ENCODE measurements around the gene RELN. TPM values are rescaled to one million over a fixed set of nuclear protein-coding genes. Genes with fewer than 3 reads are reported as not detected.
A peak's percentile ranks its signal among the peaks of the same experiment; 100 is the strongest.

The RELN gene
- total and polyA plus RNA-seq, 2 of the 13 experiments (the other 11 are each of a cell fraction or from before 2014, with no cell fraction given) = 315 to 332 TPM

DNA sequence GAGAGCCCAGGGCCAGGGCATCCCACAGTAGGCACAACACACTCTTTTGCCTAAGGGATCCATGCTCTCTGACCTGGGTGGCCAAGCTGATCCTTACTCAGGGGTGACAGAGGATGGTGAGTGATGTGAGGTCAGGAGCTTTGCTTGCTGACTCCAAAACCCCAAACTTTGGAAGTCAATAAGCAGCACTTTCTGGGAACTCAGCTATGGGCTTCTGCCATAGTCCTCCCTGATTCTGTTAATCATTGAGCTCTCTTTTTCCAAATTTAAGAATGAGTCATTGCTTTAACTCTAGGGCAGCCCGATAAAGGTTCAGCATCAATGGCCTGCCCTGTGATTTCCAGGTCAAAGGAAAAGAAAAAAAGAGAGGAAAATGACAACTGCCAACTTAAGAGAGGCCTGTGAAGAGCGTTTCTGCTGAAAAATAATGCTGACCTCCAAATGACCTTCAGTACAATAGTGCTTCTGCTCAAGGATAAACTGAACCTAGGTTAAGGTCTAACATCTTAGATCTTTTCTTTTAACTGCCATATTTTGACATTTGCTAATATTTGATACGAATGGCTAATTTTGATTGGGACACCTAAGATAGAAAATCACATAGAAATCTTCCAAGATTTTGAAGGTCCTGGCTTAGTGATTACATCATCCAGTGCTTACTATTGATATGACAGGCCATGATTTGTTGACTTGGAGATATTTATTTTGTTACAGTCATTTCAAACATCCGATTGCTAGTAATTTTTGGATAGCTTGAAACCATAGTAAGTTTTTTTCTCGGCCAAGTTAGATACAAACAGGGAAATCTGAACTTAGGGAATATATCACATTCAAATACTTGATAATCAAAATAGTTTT, 20.8 kb upstream of the RELN start (continued):
- TF ChIP-seq, protein P1, sequence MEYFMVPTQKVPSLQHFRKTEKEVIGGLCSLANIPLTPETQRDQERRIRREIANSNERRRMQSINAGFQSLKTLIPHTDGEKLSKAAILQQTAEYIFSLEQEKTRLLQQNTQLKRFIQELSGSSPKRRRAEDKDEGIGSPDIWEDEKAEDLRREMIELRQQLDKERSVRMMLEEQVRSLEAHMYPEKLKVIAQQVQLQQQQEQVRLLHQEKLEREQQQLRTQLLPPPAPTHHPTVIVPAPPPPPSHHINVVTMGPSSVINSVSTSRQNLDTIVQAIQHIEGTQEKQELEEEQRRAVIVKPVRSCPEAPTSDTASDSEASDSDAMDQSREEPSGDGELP (IDR thresholded peaks at IDR 0.05; ENCODE audit: borderline replicate concordance, low read depth) = 0 out of 2 replicates have a peak, but pooled peaks have one; percentile 10
- TF ChIP-seq EED (CRISPR knock-in tag; IDR thresholded peaks at IDR 0.05) (no peak), ZNF317 (CRISPR knock-in tag; IDR thresholded peaks at IDR 0.05) (no peak), KDM2A (CRISPR knock-in tag; IDR thresholded peaks at IDR 0.05; ENCODE audit: borderline replicate concordance, low read depth) (0 out of 2 replicates have a peak, but pooled peaks have one; percentile 22), ZBTB7B (CRISPR knock-in tag; IDR thresholded peaks at IDR 0.05) (no peak), HCFC1 (IDR thresholded peaks at IDR 0.05; ENCODE audit: low read depth, low read length) (no peak), RFXANK (CRISPR knock-in tag; IDR thresholded peaks at IDR 0.05) (no peak), JDP2 (CRISPR knock-in tag; IDR thresholded peaks at IDR 0.05; ENCODE audit: borderline replicate concordance) (no peak), SRSF1 (optimal IDR thresholded peaks at IDR 0.05; ENCODE audit: low read depth, low read length) (no peak), RXRA (CRISPR knock-in tag; IDR thresholded peaks at IDR 0.05) (no peak; the same call in 1 of the 2 replicates), SRSF4 (IDR thresholded peaks at IDR 0.05; ENCODE audit: low read depth, low read length, poor library complexity, severe bottlenecking) (no peak), SRY (CRISPR knock-in tag; IDR thresholded peaks at IDR 0.05) (no peak), SALL2 (CRISPR knock-in tag; IDR thresholded peaks at IDR 0.05) (no peak), KDM5B (CRISPR knock-in tag; IDR thresholded peaks at IDR 0.05; ENCODE audit: borderline replicate concordance) (no peak), ZMYM3 (CRISPR knock-in tag; IDR thresholded peaks at IDR 0.05) (peak; percentile 32; the same call in 1 of the 2 replicates), HHEX (CRISPR knock-in tag; IDR thresholded peaks at IDR 0.05) (no peak), GLI4 (CRISPR knock-in tag; IDR thresholded peaks at IDR 0.05; ENCODE audit: borderline replicate concordance) (no peak), ZNF629 (CRISPR knock-in tag; conservative IDR thresholded peaks at IDR 0.05) (no peak), ZNF749 (CRISPR knock-in tag; IDR thresholded peaks at IDR 0.05; ENCODE audit: borderline replicate concordance) (no peak), CEBPB (IDR thresholded peaks at IDR 0.05; ENCODE audit: borderline replicate concordance, low read depth, low read length) (peak; percentile 56; the same call in 1 of the 2 replicates), ZNF264 (CRISPR knock-in tag; IDR thresholded peaks at IDR 0.05) (no peak)
- TF ChIP-seq, protein P2, sequence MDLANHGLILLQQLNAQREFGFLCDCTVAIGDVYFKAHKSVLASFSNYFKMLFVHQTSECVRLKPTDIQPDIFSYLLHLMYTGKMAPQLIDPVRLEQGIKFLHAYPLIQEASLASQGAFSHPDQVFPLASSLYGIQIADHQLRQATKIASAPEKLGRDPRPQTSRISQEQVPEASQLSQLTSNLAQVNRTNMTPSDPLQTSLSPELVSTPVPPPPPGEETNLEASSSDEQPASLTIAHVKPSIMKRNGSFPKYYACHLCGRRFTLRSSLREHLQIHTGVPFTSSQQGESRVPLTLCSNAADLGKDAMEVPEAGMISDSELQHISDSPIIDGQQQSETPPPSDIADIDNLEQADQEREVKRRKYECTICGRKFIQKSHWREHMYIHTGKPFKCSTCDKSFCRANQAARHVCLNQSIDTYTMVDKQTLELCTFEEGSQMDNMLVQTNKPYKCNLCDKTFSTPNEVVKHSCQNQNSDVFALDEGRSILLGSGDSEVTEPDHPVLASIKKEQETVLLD (CRISPR knock-in tag; IDR thresholded peaks at IDR 0.05; ENCODE audit: low read depth) = no peak
- TF ChIP-seq, protein P3, sequence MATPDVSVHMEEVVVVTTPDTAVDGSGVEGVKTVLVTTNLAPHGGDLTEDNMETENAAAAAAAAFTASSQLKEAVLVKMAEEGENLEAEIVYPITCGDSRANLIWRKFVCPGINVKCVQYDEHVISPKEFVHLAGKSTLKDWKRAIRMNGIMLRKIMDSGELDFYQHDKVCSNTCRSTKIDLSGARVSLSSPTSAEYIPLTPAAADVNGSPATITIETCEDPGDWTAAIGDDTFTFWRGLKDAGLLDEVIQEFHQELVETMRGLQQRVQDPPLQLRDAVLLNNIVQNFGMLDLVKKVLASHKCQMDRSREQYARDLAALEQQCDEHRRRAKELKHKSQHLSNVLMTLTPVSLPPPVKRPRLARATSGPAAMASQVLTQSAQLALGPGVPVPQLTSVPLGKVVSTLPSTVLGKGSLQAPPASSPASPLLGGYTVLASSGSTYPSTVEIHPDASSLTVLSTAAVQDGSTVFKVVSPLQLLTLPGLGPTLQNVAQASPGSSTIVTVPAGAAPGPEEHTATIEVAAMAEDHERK (CRISPR knock-in tag; IDR thresholded peaks at IDR 0.05; ENCODE audit: low read depth) = no peak
- TF ChIP-seq, protein P4, sequence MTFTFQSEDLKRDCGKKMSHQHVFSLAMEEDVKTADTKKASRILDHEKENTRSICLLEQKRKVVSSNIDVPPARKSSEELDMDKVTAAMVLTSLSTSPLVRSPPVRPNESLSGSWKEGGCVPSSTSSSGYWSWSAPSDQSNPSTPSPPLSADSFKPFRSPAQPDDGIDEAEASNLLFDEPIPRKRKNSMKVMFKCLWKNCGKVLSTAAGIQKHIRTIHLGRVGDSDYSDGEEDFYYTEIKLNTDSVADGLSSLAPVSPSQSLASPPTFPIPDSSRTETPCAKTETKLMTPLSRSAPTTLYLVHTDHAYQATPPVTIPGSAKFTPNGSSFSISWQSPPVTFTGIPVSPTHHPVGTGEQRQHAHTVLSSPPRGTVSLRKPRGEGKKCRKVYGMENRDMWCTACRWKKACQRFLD (CRISPR knock-in tag; IDR thresholded peaks at IDR 0.05; ENCODE audit: borderline replicate concordance) = no peak
- TF ChIP-seq, protein P5, sequence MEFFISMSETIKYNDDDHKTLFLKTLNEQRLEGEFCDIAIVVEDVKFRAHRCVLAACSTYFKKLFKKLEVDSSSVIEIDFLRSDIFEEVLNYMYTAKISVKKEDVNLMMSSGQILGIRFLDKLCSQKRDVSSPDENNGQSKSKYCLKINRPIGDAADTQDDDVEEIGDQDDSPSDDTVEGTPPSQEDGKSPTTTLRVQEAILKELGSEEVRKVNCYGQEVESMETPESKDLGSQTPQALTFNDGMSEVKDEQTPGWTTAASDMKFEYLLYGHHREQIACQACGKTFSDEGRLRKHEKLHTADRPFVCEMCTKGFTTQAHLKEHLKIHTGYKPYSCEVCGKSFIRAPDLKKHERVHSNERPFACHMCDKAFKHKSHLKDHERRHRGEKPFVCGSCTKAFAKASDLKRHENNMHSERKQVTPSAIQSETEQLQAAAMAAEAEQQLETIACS (CRISPR knock-in tag; IDR thresholded peaks at IDR 0.05) = no peak
